HCT116 (cell line): Measurements from ENCODE around the gene CAPN2. TPM values are rescaled to one million over a fixed set of nuclear protein-coding genes. Genes with fewer than 3 reads are reported as not detected.

ENCODE experiments used
- ATAC-seq: fragments of 200-7000 bp; cut with Tn5 transposase; 2 replicates; pipeline ENCODE4 v1.9.1; 2020; ENCODE audit warnings: mild to moderate bottlenecking, moderate library complexity
- BruUV-seq: library from RNA; stranded (reverse); fragments of 400-500 nt; replicated peaks from 2 replicates; lab custom pipeline; 2021; lab: Mats Ljungman, UMichigan
- CTCF ChIA-PET: fragments of 300-600 bp; sonication (Branson Sonifier 250); formaldehyde crosslinking; loops from one replicate; lab custom pipeline; 2021; ENCODE audit warnings: antibody characterized with exemption; lab: Charles Lee
- POLR2A ChIA-PET: fragments of 300-600, 350-600 bp; sonication (Branson Sonifier 250); formaldehyde crosslinking; loops from one replicate; lab custom pipeline; 2021; ENCODE audit warnings: antibody characterized with exemption; lab: Charles Lee
- RAD21 ChIA-PET, 2 experiments: fragments of 300-600 bp; sonication (Branson Sonifier 250); formaldehyde crosslinking; loops; one replicate each; lab custom pipeline; 2023; ENCODE audit warnings: low total read pairs in 2 of 2; ENCODE audit not compliant: uncharacterized antibody in 2 of 2, unreplicated experiment in 2 of 2, low non-redundant PET in 1 of 2; lab: Charles Lee
- DNase-seq: peaks from one replicate; pipeline ENCODE4 v3.0.0-alpha.2; 2010; ENCODE audit warnings: low read depth, low spot score
- H2AFZ ChIP-seq: fragments of 200-600 bp; shearing (Covaris generic), sonication (generic); 2 replicates; pipeline ENCODE4 v1.6.1; 2017; ENCODE audit warnings: low read depth, mixed run types, mixed read lengths, antibody characterized with exemption, low read length; ENCODE audit not compliant: poor library complexity, severe bottlenecking
- H3K27ac ChIP-seq: 2 replicates; pipeline ENCODE4 v1.5.1; 2012; ENCODE audit warnings: low read depth, low read length
- H3K27me3 ChIP-seq: fragments of 200-600 bp; sonication (generic); 2 replicates; pipeline ENCODE4 v1.6.1; 2016; ENCODE audit warnings: mixed run types, low read length, mixed read lengths; ENCODE audit not compliant: insufficient read depth
- H3K36me3 ChIP-seq, 2 experiments: fragments of 200-500 bp in 1 of 2; fragments of 200-600 bp in 1 of 2; sonication (Bioruptor generic) in 1 of 2; sonication (generic) in 1 of 2; 2 replicates each; pipeline versions ENCODE4 v1.5.1 to v1.6.1; 2014 to 2016; ENCODE audit warnings: low read length in 2 of 2, inconsistent platforms in 1 of 2, mixed read lengths in 1 of 2, mixed run types in 1 of 2; ENCODE audit not compliant: insufficient read depth in 2 of 2, control insufficient read depth in 1 of 2
- H3K4me1 ChIP-seq, 2 experiments: fragments of 200-600 bp in 1 of 2; sonication (generic) in 1 of 2; 2 replicates each; pipeline versions ENCODE4 v1.5.1 to v1.6.1; 2012 to 2017; ENCODE audit warnings: low read length in 2 of 2, inconsistent platforms in 1 of 2, mild to moderate bottlenecking in 1 of 2, mixed read lengths in 1 of 2, mixed run types in 1 of 2, moderate library complexity in 1 of 2; ENCODE audit not compliant: insufficient read depth in 2 of 2, control insufficient read depth in 1 of 2
- H3K4me2 ChIP-seq: fragments of 200-600 bp; sonication (generic); 2 replicates; pipeline ENCODE4 v1.6.1; 2017; ENCODE audit warnings: mixed run types, low read length, mixed read lengths
- H3K4me3 ChIP-seq, 2 experiments: fragments of 200-600 bp in 1 of 2; sonication (generic) in 1 of 2; replicated peaks in 1 of 2; 2 replicates each; pipeline ENCODE4 v1.5.1; 2011 to 2016; ENCODE audit warnings: low read length in 2 of 2, control low read depth in 1 of 2, low read depth in 1 of 2, mild to moderate bottlenecking in 1 of 2, mixed read lengths in 1 of 2, mixed run types in 1 of 2
- H3K79me2 ChIP-seq: fragments of 200-600 bp; sonication (generic); 2 replicates; pipeline ENCODE4 v1.6.1; 2017; ENCODE audit warnings: mild to moderate bottlenecking, mixed run types, low read length, moderate library complexity, mixed read lengths; ENCODE audit not compliant: insufficient read depth
- H3K9ac ChIP-seq: fragments of 200-600 bp; sonication (generic); 2 replicates; pipeline ENCODE4 v1.6.1; 2016; ENCODE audit warnings: low read length, mixed read lengths
- H3K9me2 ChIP-seq: fragments of 200-600 bp; sonication (generic), shearing (Covaris generic); 2 replicates; pipeline ENCODE4 v1.6.1; 2017; ENCODE audit warnings: mixed run types, mild to moderate bottlenecking, moderate library complexity; ENCODE audit not compliant: insufficient read depth
- H3K9me3 ChIP-seq, 2 experiments: fragments of 200-500 bp in 1 of 2; fragments of 200-600 bp in 1 of 2; sonication (Bioruptor generic) in 1 of 2; sonication (generic) in 1 of 2; 2 replicates each; pipeline ENCODE4 v1.6.1; 2014 to 2017; ENCODE audit warnings: low read length in 2 of 2, mixed read lengths in 2 of 2, inconsistent platforms in 1 of 2, low read depth in 1 of 2, mild to moderate bottlenecking in 1 of 2, mixed run types in 1 of 2, moderate library complexity in 1 of 2; ENCODE audit not compliant: control insufficient read depth in 1 of 2, insufficient read depth in 1 of 2
- H4K20me1 ChIP-seq: fragments of 200-600 bp; sonication (generic), shearing (Covaris generic); 2 replicates; pipeline ENCODE4 v1.6.1; 2017; ENCODE audit warnings: mixed run types, mild to moderate bottlenecking, moderate library complexity; ENCODE audit not compliant: insufficient read depth
- CBX3 ChIP-seq: IDR thresholded peaks from 2 replicates; pipeline ENCODE4 v1.6.1; 2012; ENCODE audit warnings: low read depth
- CEBPB ChIP-seq: IDR thresholded peaks from 2 replicates; pipeline ENCODE4 v1.6.1; 2012; ENCODE audit warnings: low read depth
- EGR1 ChIP-seq: IDR thresholded peaks from 2 replicates; pipeline ENCODE4 v1.6.1; 2012; ENCODE audit warnings: low read depth
- ELF1 ChIP-seq: IDR thresholded peaks from 2 replicates; pipeline ENCODE4 v1.6.1; 2012; ENCODE audit warnings: low read depth, borderline replicate concordance
- EZH2 ChIP-seq: fragments of 200-600 bp; sonication (generic); IDR thresholded peaks from 2 replicates; pipeline ENCODE4 v1.6.1; 2017; ENCODE audit warnings: antibody characterized with exemption, mixed run types
- EZH2phosphoT487 ChIP-seq: fragments of 200-600 bp; IDR thresholded peaks from 2 replicates; pipeline ENCODE4 v1.6.1; 2018; ENCODE audit warnings: antibody characterized with exemption, borderline replicate concordance
- FOSL1 ChIP-seq: IDR thresholded peaks from 2 replicates; pipeline ENCODE4 v1.6.1; 2012; ENCODE audit warnings: low read depth
- JUND ChIP-seq: IDR thresholded peaks from 2 replicates; pipeline ENCODE4 v1.6.1; 2012
- MAX ChIP-seq: IDR thresholded peaks from 2 replicates; pipeline ENCODE4 v1.6.1; 2012
- POLR2A ChIP-seq: IDR thresholded peaks from 2 replicates; pipeline ENCODE4 v1.7.0; 2011; ENCODE audit warnings: borderline replicate concordance; ENCODE audit not compliant: insufficient read depth, insufficient read length; ENCODE audit errors: extremely low read depth
- POLR2AphosphoS5 ChIP-seq: IDR thresholded peaks from 2 replicates; pipeline ENCODE4 v1.6.1; 2011; ENCODE audit warnings: mild to moderate bottlenecking, low read depth, low read length, moderate library complexity
- RAD21 ChIP-seq: IDR thresholded peaks from 2 replicates; pipeline ENCODE4 v1.6.1; 2012; ENCODE audit warnings: low read depth, mild to moderate bottlenecking
- SIN3A ChIP-seq: IDR thresholded peaks from 2 replicates; pipeline ENCODE4 v1.6.1; 2012; ENCODE audit warnings: low read depth
- SP1 ChIP-seq: IDR thresholded peaks from 2 replicates; pipeline ENCODE4 v1.6.1; 2012; ENCODE audit warnings: low read depth
- SRF ChIP-seq: IDR thresholded peaks from 2 replicates; pipeline ENCODE4 v1.6.1; 2012; ENCODE audit warnings: low read depth
- YY1 ChIP-seq: IDR thresholded peaks from 2 replicates; pipeline ENCODE4 v1.6.1; 2011; ENCODE audit warnings: low read length, low read depth, moderate library complexity, mild to moderate bottlenecking; ENCODE audit not compliant: insufficient replicate concordance; ENCODE audit errors: extremely low read depth
- ZFX ChIP-seq: fragments of 450-650 bp; IDR thresholded peaks from 2 replicates; pipeline ENCODE4 v1.6.1; 2017
- intact Hi-C: fragments of 100-400 bp; cut with micrococcal nuclease; formaldehyde crosslinking; loops from 2 replicates; pipeline ENCODE4 v1.10.0; 2022
- total RNA-seq: library from RNA; stranded (reverse); gene quantifications from one replicate; pipeline ENCODE4 v1.2.1, GENCODE V29; 2021; ENCODE audit not compliant: unreplicated experiment
- TF ChIP-seq, protein P1 (sequence below), 3 experiments: fragments of 200-600 bp in 1 of 3; sonication (generic) in 1 of 3; IDR thresholded peaks in 2 of 3; conservative IDR thresholded peaks in 1 of 3; 2 replicates each; pipeline ENCODE4 v1.5.1; 2012 to 2017; ENCODE audit warnings: low read depth in 2 of 3, low read length in 2 of 3, antibody characterized with exemption in 1 of 3, borderline replicate concordance in 1 of 3, control low read depth in 1 of 3, mild to moderate bottlenecking in 1 of 3, mixed read lengths in 1 of 3, mixed run types in 1 of 3, moderate library complexity in 1 of 3; ENCODE audit not compliant: insufficient read depth in 1 of 3
- TF ChIP-seq, protein P2 (sequence below): IDR thresholded peaks from 2 replicates; pipeline ENCODE4 v1.6.1; 2012
- TF ChIP-seq, protein P3 (sequence below): IDR thresholded peaks from 2 replicates; pipeline ENCODE4 v1.6.1; 2011; ENCODE audit warnings: mild to moderate bottlenecking, low read length, moderate library complexity; ENCODE audit not compliant: insufficient replicate concordance; ENCODE audit errors: extremely low read depth

The CAPN2 gene
- total RNA-seq, 1 experiment from 2014 or later: 173 TPM

GRCh38 chr1:223717695-223718363 lies 5.5 kb downstream of the CAPN2 start:
- ATAC-seq (no peak), DNase-seq (no peak)
- H3K4me1 ChIP-seq: peaks cover 34 to 85% of the 10 kb centered on the region in 2 experiments
- peaks cover 98% of the 10 kb centered on the region for H3K79me2 ChIP-seq
- TF ChIP-seq YY1 (no peak), JUND (no peak), EZH2phosphoT487 (no peak), FOSL1 (no peak), SP1 (no peak), CEBPB (no peak), SRF (no peak), ELF1 (no peak), EGR1 (no peak), ZFX (no peak), RAD21 (no peak), POLR2AphosphoS5 (no peak), CBX3 (no peak), MAX (no peak), SIN3A (no peak), EZH2 (no peak), POLR2A (no peak)
- TF ChIP-seq, protein P1, sequence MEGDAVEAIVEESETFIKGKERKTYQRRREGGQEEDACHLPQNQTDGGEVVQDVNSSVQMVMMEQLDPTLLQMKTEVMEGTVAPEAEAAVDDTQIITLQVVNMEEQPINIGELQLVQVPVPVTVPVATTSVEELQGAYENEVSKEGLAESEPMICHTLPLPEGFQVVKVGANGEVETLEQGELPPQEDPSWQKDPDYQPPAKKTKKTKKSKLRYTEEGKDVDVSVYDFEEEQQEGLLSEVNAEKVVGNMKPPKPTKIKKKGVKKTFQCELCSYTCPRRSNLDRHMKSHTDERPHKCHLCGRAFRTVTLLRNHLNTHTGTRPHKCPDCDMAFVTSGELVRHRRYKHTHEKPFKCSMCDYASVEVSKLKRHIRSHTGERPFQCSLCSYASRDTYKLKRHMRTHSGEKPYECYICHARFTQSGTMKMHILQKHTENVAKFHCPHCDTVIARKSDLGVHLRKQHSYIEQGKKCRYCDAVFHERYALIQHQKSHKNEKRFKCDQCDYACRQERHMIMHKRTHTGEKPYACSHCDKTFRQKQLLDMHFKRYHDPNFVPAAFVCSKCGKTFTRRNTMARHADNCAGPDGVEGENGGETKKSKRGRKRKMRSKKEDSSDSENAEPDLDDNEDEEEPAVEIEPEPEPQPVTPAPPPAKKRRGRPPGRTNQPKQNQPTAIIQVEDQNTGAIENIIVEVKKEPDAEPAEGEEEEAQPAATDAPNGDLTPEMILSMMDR (IDR thresholded peaks at IDR 0.05 in 2 of 3, conservative IDR thresholded peaks at IDR 0.05 in 1 of 3; ENCODE audit: borderline replicate concordance in 1 of 3, insufficient read depth in 1 of 3, low read depth in 2 of 3, low read length in 2 of 3): no peak
- TF ChIP-seq, protein P2, sequence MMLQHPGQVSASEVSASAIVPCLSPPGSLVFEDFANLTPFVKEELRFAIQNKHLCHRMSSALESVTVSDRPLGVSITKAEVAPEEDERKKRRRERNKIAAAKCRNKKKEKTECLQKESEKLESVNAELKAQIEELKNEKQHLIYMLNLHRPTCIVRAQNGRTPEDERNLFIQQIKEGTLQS: no peak
- TF ChIP-seq, protein P3, sequence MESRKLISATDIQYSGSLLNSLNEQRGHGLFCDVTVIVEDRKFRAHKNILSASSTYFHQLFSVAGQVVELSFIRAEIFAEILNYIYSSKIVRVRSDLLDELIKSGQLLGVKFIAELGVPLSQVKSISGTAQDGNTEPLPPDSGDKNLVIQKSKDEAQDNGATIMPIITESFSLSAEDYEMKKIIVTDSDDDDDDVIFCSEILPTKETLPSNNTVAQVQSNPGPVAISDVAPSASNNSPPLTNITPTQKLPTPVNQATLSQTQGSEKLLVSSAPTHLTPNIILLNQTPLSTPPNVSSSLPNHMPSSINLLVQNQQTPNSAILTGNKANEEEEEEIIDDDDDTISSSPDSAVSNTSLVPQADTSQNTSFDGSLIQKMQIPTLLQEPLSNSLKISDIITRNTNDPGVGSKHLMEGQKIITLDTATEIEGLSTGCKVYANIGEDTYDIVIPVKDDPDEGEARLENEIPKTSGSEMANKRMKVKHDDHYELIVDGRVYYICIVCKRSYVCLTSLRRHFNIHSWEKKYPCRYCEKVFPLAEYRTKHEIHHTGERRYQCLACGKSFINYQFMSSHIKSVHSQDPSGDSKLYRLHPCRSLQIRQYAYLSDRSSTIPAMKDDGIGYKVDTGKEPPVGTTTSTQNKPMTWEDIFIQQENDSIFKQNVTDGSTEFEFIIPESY: no peak
- H3K9me3 ChIP-seq: no peaks in the 10 kb centered on the region
- no peaks in the 10 kb centered on the region for H3K27me3 ChIP-seq
- no TSS peak for BruUV-seq
- ChIA-PET CTCF (no interaction called here), POLR2A (interaction anchor here (1.9 kb wide), 1 partner anchor 17 kb away, joined by 6 read pairs; no protein-coding TSS in a partner anchor), RAD21 (no interaction called here)
- intact Hi-C loops: no loop called here
- H3K4me2 ChIP-seq: peak overlapping the region; percentile 24
- no peak overlapping the region for H3K4me3 ChIP-seq
- no peaks in the 10 kb centered on the region for H4K20me1 ChIP-seq
- H3K9me2 ChIP-seq: no peaks in the 10 kb centered on the region
- no peak overlapping the region for H3K27ac ChIP-seq
- no peak overlapping the region for H2AFZ ChIP-seq
- H3K9ac ChIP-seq: peak overlapping the region; percentile 26; the same call in 1 of the 2 replicates
- H3K36me3 ChIP-seq: peaks cover 8 to 57% of the 10 kb centered on the region in 2 experiments
